ENCODE results near the gene PDE6A. TPM values are rescaled to one million over a fixed set of nuclear protein-coding genes. Genes with fewer than 3 reads are reported as not detected.

The PDE6A gene
- total and polyA plus RNA-seq, 2 donors (not counting 3 experiments of a cell fraction or from before 2014, with no cell fraction given), result not detected

GRCh38 chr5:149853701-149854100, 90.9 kb downstream of the PDE6A start:
- Histone ChIP-seq H3K36me3 (ENCODE audit: control insufficient read depth in 2 of 2, extremely low read depth in 1 of 2, insufficient read depth in 2 of 2, low read length in 2 of 2) (no peaks in the 10 kb centered on the region), H3K9me1 (replicated peaks; ENCODE audit: control insufficient read depth, extremely low read depth, insufficient read depth, low read length) (no peaks in the 10 kb centered on the region), H3K4me3 (replicated peaks in 1 of 3; ENCODE audit: insufficient read depth in 1 of 3, low read depth in 1 of 3, low read length in 3 of 3) (no peak overlapping the region), H2AFZ (ENCODE audit: low read depth, low read length) (no peak overlapping the region), H3K27ac (ENCODE audit: insufficient read depth, low read depth, low read length) (no peak overlapping the region), H3K4me1 (ENCODE audit: control insufficient read depth, extremely low read depth, insufficient read depth, low read length) (peaks cover 12% of the 10 kb centered on the region), H3K79me2 (ENCODE audit: control insufficient read depth, insufficient read depth, low read length) (no peaks in the 10 kb centered on the region), H4K20me1 (replicated peaks; ENCODE audit: control insufficient read depth, extremely low read depth, insufficient read depth, low read length) (no peaks in the 10 kb centered on the region), H3K4me2 (ENCODE audit: insufficient read depth, low read length) (no peak overlapping the region), H3K9ac (replicated peaks; ENCODE audit: extremely low read depth, insufficient read depth, low read length) (no peak overlapping the region), H3K27me3 (ENCODE audit: control insufficient read depth in 2 of 2, insufficient read depth in 2 of 2, low read length in 2 of 2) (no peaks in the 10 kb centered on the region), H3K9me3 (replicated peaks; ENCODE audit: control insufficient read depth, insufficient read depth, low read length) (no peaks in the 10 kb centered on the region)
- POLR2A ChIA-PET, result no interaction called here
- no peak for TF ChIP-seq FOS (IDR thresholded peaks at IDR 0.05; ENCODE audit: borderline replicate concordance, insufficient read depth, low read length)
- CTCF ChIA-PET, result interaction anchor here (0.7 to 16.3 kb wide), 32 partner anchors 9 to 362 kb away, joined by 3 to 295 read pairs (median 6); partner anchors contain the start of gene SLC26A2
- intact Hi-C loops (cut with micrococcal nuclease), result loop anchor here (1.0 kb wide), 5 partner anchors 14 to 217 kb away; no protein-coding TSS in a partner anchor
- DNase-seq (ENCODE audit: low read depth, low spot score) (no peak), FAIRE-seq (no peak)
- dilution Hi-C loops (cut with MboI; ENCODE audit: extremely low pct_ligation_motif_present, low sequenced_read_pairs), result no loop called here
- no TSS peak for BruUV-seq (replicated peaks)

GRCh38 chr5:149853331-149853648, 91.3 kb downstream of the PDE6A start:
- no peak for DNase-seq (ENCODE audit: low read depth, low spot score)
- Histone ChIP-seq H3K4me3 (replicated peaks in 1 of 3; ENCODE audit: insufficient read depth in 1 of 3, low read depth in 1 of 3, low read length in 3 of 3) (no peak overlapping the region), H3K9me3 (replicated peaks; ENCODE audit: control insufficient read depth, insufficient read depth, low read length) (no peaks in the 10 kb centered on the region), H4K20me1 (replicated peaks; ENCODE audit: control insufficient read depth, extremely low read depth, insufficient read depth, low read length) (no peaks in the 10 kb centered on the region), H3K4me1 (ENCODE audit: control insufficient read depth, extremely low read depth, insufficient read depth, low read length) (peaks cover 12% of the 10 kb centered on the region), H3K36me3 (ENCODE audit: control insufficient read depth in 2 of 2, extremely low read depth in 1 of 2, insufficient read depth in 2 of 2, low read length in 2 of 2) (no peaks in the 10 kb centered on the region), H3K4me2 (ENCODE audit: insufficient read depth, low read length) (no peak overlapping the region), H3K79me2 (ENCODE audit: control insufficient read depth, insufficient read depth, low read length) (no peaks in the 10 kb centered on the region), H3K27me3 (ENCODE audit: control insufficient read depth in 2 of 2, insufficient read depth in 2 of 2, low read length in 2 of 2) (no peaks in the 10 kb centered on the region), H3K9me1 (replicated peaks; ENCODE audit: control insufficient read depth, extremely low read depth, insufficient read depth, low read length) (no peaks in the 10 kb centered on the region), H2AFZ (ENCODE audit: low read depth, low read length) (peak overlapping the region; percentile 62), H3K9ac (replicated peaks; ENCODE audit: extremely low read depth, insufficient read depth, low read length) (no peak overlapping the region), H3K27ac (ENCODE audit: insufficient read depth, low read depth, low read length) (no peak overlapping the region)
- BruUV-seq (replicated peaks), result no TSS peak
- no peak for TF ChIP-seq MAX (IDR thresholded peaks at IDR 0.05; ENCODE audit: insufficient read depth, insufficient read length)
- no peak for TF ChIP-seq MYC (IDR thresholded peaks at IDR 0.05; ENCODE audit: low read depth, low read length)
- ChIA-PET CTCF (interaction anchor here (0.7 to 16.3 kb wide), 44 partner anchors 9 to 363 kb away, joined by 3 to 295 read pairs (median 5); partner anchors contain the start of gene SLC26A2), POLR2A (no interaction called here)
- intact Hi-C loops (cut with micrococcal nuclease) (loop anchor here (1.0 kb wide), 5 partner anchors 14 to 217 kb away; no protein-coding TSS in a partner anchor), dilution Hi-C loops (cut with MboI; ENCODE audit: extremely low pct_ligation_motif_present, low sequenced_read_pairs) (no loop called here)
- FAIRE-seq, result no peak
